Neural cell (in vitro differentiated cells): ENCODE results near the gene WFDC1. TPM values are rescaled to one million over a fixed set of nuclear protein-coding genes. Genes with fewer than 3 reads are reported as not detected.

Experiments used
- H2AFZ ChIP-seq: fragments of 200-600, 300-800 bp; sonication (generic), shearing (Covaris generic); 2 replicates; pipeline ENCODE4 v1.6.0; 2014; ENCODE audit warnings: low read depth, mild to moderate bottlenecking, antibody characterized with exemption, low read length, moderate library complexity
- H3F3A ChIP-seq: fragments of 200-600 bp; shearing (Covaris generic); 2 replicates; pipeline ENCODE4 v1.6.1; 2016; ENCODE audit warnings: mild to moderate bottlenecking, moderate library complexity, mixed read lengths, antibody characterized with exemption, low read length; ENCODE audit not compliant: insufficient read depth, poor library complexity, severe bottlenecking
- H3K27ac ChIP-seq: fragments of 200-600, 300-800 bp; sonication (generic), shearing (Covaris generic); 2 replicates; pipeline ENCODE4 v1.5.1; 2014; ENCODE audit warnings: mild to moderate bottlenecking, low read length, moderate library complexity
- H3K27me3 ChIP-seq: fragments of 300-800, 200-600 bp; sonication (generic), shearing (Covaris generic); 2 replicates; pipeline ENCODE4 v1.6.0; 2014; ENCODE audit warnings: mild to moderate bottlenecking, low read depth, low read length, moderate library complexity; ENCODE audit not compliant: insufficient read depth
- H3K36me3 ChIP-seq: fragments of 300-800, 200-600 bp; sonication (generic), shearing (Covaris generic); 2 replicates; pipeline ENCODE4 v1.5.1; 2014; ENCODE audit warnings: mild to moderate bottlenecking, antibody characterized with exemption, low read length, moderate library complexity; ENCODE audit not compliant: insufficient read depth
- H3K4me2 ChIP-seq: fragments of 300-800, 200-600 bp; sonication (generic), shearing (Covaris generic); 2 replicates; pipeline ENCODE4 v1.6.0; 2014; ENCODE audit warnings: mild to moderate bottlenecking, low read length
- H3K4me3 ChIP-seq: fragments of 300-800, 200-600 bp; sonication (generic), shearing (Covaris generic); 2 replicates; pipeline ENCODE4 v1.5.1; 2014; ENCODE audit warnings: mild to moderate bottlenecking, low read length, moderate library complexity
- H3K79me2 ChIP-seq: fragments of 200-600 bp; shearing (Covaris generic); replicated peaks from 2 replicates; pipeline ENCODE4 v1.6.0; 2014; ENCODE audit warnings: mild to moderate bottlenecking, low read length, moderate library complexity; ENCODE audit not compliant: insufficient read depth
- H3K9ac ChIP-seq: fragments of 300-800, 200-600 bp; sonication (generic), shearing (Covaris generic); 2 replicates; pipeline ENCODE4 v1.6.1; 2016; ENCODE audit warnings: mild to moderate bottlenecking, low read length, mixed read lengths
- H3K9me2 ChIP-seq: fragments of 200-600 bp; shearing (Covaris generic); 2 replicates; pipeline ENCODE4 v1.6.1; 2016; ENCODE audit warnings: mild to moderate bottlenecking, low read length, mixed read lengths; ENCODE audit not compliant: insufficient read depth
- H3K9me3 ChIP-seq: fragments of 200-600, 300-800 bp; sonication (generic), shearing (Covaris generic); 2 replicates; pipeline ENCODE4 v1.6.1; 2016; ENCODE audit warnings: mild to moderate bottlenecking, mixed run types, low read length, moderate library complexity, mixed read lengths
- H4K20me1 ChIP-seq: fragments of 200-600 bp; shearing (Covaris generic); 2 replicates; pipeline ENCODE4 v1.6.1; 2016; ENCODE audit warnings: mild to moderate bottlenecking, mixed run types; ENCODE audit not compliant: insufficient read depth
- EP300 ChIP-seq: fragments of 450-650 bp; conservative IDR thresholded peaks from 2 replicates; pipeline ENCODE4 v1.6.1; 2014; ENCODE audit warnings: antibody characterized with exemption, mild to moderate bottlenecking, moderate library complexity; ENCODE audit not compliant: poor library complexity, severe bottlenecking
- EZH2 ChIP-seq: fragments of 200-600, 300-800 bp; shearing (Covaris generic), sonication (generic); IDR thresholded peaks from 2 replicates; pipeline ENCODE4 v1.6.1; 2014; ENCODE audit warnings: antibody characterized with exemption, low read length, borderline replicate concordance, mild to moderate bottlenecking; ENCODE audit not compliant: insufficient read depth, poor library complexity, severe bottlenecking
- MXI1 ChIP-seq: fragments of 450-650 bp; conservative IDR thresholded peaks from 2 replicates; pipeline ENCODE4 v1.6.1; 2014; ENCODE audit warnings: antibody characterized with exemption, mild to moderate bottlenecking; ENCODE audit not compliant: poor library complexity, severe bottlenecking
- POLR2AphosphoS5 ChIP-seq: IDR thresholded peaks from 2 replicates; pipeline ENCODE4 v1.6.1; 2012
- RAD21 ChIP-seq: fragments of 450-650 bp; conservative IDR thresholded peaks from 2 replicates; pipeline ENCODE4 v1.6.1; 2014; ENCODE audit warnings: antibody characterized with exemption, mild to moderate bottlenecking, moderate library complexity
- SMC3 ChIP-seq: fragments of 450-650 bp; conservative IDR thresholded peaks from 2 replicates; pipeline ENCODE4 v1.6.1; 2014; ENCODE audit warnings: antibody characterized with exemption, mild to moderate bottlenecking, moderate library complexity; ENCODE audit not compliant: poor library complexity
- TAF1 ChIP-seq: IDR thresholded peaks from 2 replicates; pipeline ENCODE4 v1.6.1; 2012; ENCODE audit warnings: low read depth
- polyA plus RNA-seq: library from polyadenylated mRNA; depleted of rRNA; stranded (reverse); fragments of >200 nt; gene quantifications from 2 replicates; pipeline ENCODE4 v1.2.3, GENCODE V29; 2014
- TF ChIP-seq, protein P1 (sequence below): fragments of 450-650 bp; IDR thresholded peaks from 2 replicates; pipeline ENCODE4 v1.5.1; 2014; ENCODE audit warnings: antibody characterized with exemption, mild to moderate bottlenecking, moderate library complexity; ENCODE audit not compliant: poor library complexity, severe bottlenecking
- TF ChIP-seq, protein P2 (sequence below): IDR thresholded peaks from 2 replicates; pipeline ENCODE4 v1.6.1; 2012; ENCODE audit warnings: borderline replicate concordance

The WFDC1 gene
- polyA plus RNA-seq, 1 donor from 2014 or later, result not detected

DNA sequence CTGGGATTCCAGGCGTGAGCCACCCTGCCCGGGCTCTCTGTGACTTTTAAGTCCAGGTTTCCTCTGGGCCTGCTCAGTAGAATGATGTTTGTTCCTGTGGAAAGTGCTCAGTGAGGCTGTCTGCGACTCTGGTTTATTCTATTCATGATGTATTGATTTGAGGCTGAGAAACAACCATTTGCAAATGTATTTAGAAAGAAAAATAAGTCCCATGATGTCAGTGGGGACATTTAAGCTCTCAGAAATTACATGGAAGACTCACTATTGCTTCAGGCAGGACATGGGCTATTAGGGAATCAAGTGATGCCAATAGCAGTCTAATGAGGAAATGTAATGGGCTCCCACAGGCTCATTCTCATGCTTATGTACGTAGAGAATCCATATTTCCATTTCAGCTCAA lies 32.6 kb upstream of the WFDC1 start:
- Histone ChIP-seq H3K4me3 (no peak overlapping the region), H3K9ac (no peak overlapping the region), H3F3A (no peaks in the 10 kb centered on the region), H3K36me3 (no peaks in the 10 kb centered on the region), H3K79me2 (no peaks in the 10 kb centered on the region), H2AFZ (no peak overlapping the region), H3K9me3 (no peaks in the 10 kb centered on the region), H3K4me2 (no peak overlapping the region), H4K20me1 (no peaks in the 10 kb centered on the region), H3K27ac (no peak overlapping the region), H3K27me3 (no peaks in the 10 kb centered on the region), H3K9me2 (no peaks in the 10 kb centered on the region)
- TF ChIP-seq, protein P1, sequence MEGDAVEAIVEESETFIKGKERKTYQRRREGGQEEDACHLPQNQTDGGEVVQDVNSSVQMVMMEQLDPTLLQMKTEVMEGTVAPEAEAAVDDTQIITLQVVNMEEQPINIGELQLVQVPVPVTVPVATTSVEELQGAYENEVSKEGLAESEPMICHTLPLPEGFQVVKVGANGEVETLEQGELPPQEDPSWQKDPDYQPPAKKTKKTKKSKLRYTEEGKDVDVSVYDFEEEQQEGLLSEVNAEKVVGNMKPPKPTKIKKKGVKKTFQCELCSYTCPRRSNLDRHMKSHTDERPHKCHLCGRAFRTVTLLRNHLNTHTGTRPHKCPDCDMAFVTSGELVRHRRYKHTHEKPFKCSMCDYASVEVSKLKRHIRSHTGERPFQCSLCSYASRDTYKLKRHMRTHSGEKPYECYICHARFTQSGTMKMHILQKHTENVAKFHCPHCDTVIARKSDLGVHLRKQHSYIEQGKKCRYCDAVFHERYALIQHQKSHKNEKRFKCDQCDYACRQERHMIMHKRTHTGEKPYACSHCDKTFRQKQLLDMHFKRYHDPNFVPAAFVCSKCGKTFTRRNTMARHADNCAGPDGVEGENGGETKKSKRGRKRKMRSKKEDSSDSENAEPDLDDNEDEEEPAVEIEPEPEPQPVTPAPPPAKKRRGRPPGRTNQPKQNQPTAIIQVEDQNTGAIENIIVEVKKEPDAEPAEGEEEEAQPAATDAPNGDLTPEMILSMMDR, result no peak
- TF ChIP-seq EZH2, result no peak
- TF ChIP-seq EP300, result no peak
- TF ChIP-seq, protein P2, sequence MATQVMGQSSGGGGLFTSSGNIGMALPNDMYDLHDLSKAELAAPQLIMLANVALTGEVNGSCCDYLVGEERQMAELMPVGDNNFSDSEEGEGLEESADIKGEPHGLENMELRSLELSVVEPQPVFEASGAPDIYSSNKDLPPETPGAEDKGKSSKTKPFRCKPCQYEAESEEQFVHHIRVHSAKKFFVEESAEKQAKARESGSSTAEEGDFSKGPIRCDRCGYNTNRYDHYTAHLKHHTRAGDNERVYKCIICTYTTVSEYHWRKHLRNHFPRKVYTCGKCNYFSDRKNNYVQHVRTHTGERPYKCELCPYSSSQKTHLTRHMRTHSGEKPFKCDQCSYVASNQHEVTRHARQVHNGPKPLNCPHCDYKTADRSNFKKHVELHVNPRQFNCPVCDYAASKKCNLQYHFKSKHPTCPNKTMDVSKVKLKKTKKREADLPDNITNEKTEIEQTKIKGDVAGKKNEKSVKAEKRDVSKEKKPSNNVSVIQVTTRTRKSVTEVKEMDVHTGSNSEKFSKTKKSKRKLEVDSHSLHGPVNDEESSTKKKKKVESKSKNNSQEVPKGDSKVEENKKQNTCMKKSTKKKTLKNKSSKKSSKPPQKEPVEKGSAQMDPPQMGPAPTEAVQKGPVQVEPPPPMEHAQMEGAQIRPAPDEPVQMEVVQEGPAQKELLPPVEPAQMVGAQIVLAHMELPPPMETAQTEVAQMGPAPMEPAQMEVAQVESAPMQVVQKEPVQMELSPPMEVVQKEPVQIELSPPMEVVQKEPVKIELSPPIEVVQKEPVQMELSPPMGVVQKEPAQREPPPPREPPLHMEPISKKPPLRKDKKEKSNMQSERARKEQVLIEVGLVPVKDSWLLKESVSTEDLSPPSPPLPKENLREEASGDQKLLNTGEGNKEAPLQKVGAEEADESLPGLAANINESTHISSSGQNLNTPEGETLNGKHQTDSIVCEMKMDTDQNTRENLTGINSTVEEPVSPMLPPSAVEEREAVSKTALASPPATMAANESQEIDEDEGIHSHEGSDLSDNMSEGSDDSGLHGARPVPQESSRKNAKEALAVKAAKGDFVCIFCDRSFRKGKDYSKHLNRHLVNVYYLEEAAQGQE, result no peak
- TF ChIP-seq SMC3, result no peak
- no peak for TF ChIP-seq POLR2AphosphoS5
- TF ChIP-seq MXI1, result no peak
- no peak for TF ChIP-seq TAF1
- no peak for TF ChIP-seq RAD21

- no peak for TF ChIP-seq POLR2AphosphoS5
- TF ChIP-seq MXI1, result no peak
- TF ChIP-seq, protein P1, result no peak
- no peak for TF ChIP-seq SMC3
- TF ChIP-seq EP300, result no peak
- Histone ChIP-seq H3K36me3 (no peaks in the 10 kb centered on the region), H3K79me2 (no peaks in the 10 kb centered on the region), H3F3A (no peaks in the 10 kb centered on the region), H2AFZ (no peak overlapping the region), H3K27me3 (no peaks in the 10 kb centered on the region), H3K27ac (no peak overlapping the region), H3K9me2 (no peaks in the 10 kb centered on the region), H3K9ac (no peak overlapping the region), H3K4me3 (no peak overlapping the region), H4K20me1 (no peaks in the 10 kb centered on the region), H3K9me3 (no peaks in the 10 kb centered on the region), H3K4me2 (no peak overlapping the region)
Observed at GRCh38 chr16:84262939-84263338, 31.7 kb upstream of the WFDC1 start.
